Measurements from ENCODE around the gene SH3TC2. TPM values are rescaled to one million over a fixed set of nuclear protein-coding genes. Genes with fewer than 3 reads are reported as not detected.

Gene SH3TC2
- total and polyA plus RNA-seq, 2 of the 4 experiments (the other 2 are of a cell fraction), result 3.4 to 7.9 TPM

DNA sequence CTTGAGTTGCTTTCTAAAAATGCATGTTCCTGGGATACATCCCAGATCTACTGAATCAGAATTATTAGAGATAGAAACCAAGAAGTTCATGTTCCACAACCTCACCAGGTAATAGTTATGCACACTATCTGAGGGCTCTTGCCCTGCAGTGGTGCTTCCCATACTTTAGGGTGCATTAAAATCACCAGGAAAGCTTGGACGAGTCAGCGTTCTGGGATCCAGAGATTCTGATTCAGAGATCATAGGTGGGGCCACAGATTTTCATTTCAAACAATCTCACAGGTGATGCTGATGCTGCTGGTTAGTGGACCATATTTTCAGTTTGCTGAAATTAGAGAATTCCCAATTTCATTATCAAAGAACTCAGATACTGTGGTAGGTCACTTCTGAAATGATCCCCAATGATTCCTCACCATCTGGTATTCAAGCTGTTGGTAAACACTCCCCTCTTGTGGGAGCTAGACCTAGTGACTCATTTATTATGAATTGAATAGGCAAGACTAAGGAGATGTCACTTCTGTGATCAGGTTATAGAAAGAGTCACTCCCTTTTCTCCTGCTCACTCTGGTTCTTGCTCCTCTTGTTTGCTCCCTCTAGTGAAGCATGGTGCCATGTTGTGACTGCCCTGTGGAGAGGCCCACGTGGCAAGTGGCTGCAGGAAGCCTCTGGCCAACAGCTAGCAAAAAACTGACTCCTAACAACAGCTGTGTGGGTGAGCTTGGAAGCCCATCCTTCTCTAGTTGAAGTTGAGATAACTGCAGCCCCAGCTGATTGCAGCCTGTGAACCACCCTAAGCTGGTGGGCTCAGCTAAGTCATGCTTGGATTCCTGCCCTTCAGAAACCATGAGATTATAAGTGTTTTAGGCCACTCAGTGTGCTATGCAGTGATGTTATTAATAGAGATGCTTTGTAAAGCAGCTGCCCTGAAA, 59.8 kb downstream of the SH3TC2 start (continued):
- TF ChIP-seq FOS (IDR thresholded peaks at IDR 0.05; ENCODE audit: low read depth, low read length) (no peak), BHLHE40 (IDR thresholded peaks at IDR 0.05; ENCODE audit: low read depth, low read length) (0 out of 2 replicates have a peak, but pooled peaks have one; percentile 13), MAZ (IDR thresholded peaks at IDR 0.05; ENCODE audit: borderline replicate concordance, low read depth, low read length) (no peak)

DNA sequence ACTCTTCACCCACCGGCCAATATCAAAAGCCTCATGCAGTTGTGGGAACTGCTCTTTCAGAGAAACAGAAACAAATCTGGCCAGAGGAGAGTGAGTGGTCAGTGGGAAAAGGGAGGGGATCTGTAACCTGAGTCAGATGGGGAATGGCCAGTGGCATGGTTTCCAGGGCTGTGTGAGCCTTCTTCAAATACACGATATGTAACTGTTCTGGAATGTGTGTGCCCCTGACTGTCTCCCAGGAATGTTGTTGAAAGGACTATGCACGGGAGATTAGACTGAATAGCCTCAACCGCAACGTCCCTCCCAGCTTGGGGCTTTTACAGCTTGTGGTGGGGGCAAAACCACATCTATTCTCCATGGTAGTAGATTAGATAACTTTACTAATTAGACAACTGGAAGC, 60.8 kb downstream of the SH3TC2 start:
- H3K27me3 ChIP-seq (ENCODE audit: control insufficient read depth, insufficient read depth, low read length), result no peaks in the 10 kb centered on the region
- no TSS peak for BruUV-seq (replicated peaks)
- ATAC-seq (ENCODE audit: low read depth) (peak; percentile 91), DNase-seq (peak; percentile 100)
- CTCF ChIA-PET, result interaction anchor here (0.5 to 5.8 kb wide), 6 partner anchors 22 to 272 kb away, joined by 3 to 31 read pairs (median 4); no protein-coding TSS in a partner anchor
- intact Hi-C loops (cut with micrococcal nuclease) (loop anchor here (1.0 to 2.0 kb wide), 4 partner anchors 33 to 227 kb away; no protein-coding TSS in a partner anchor), in situ Hi-C loops (cut with MboI; ENCODE audit: low sequenced_read_pairs) (no loop called here), dilution Hi-C loops (cut with HindIII; ENCODE audit: low sequenced_read_pairs, unreplicated experiment) (no loop called here)
- H3K36me3 ChIP-seq (ENCODE audit: control insufficient read depth, insufficient read depth, low read length), result no peaks in the 10 kb centered on the region
- no CpG with 5 or more reads among the region's 5 CpGs for WGBS, 2 experiments (ENCODE audit: extremely low coverage in 2 of 2, insufficient read length in 1 of 2)
- H2BK20ac ChIP-seq (ENCODE audit: low read depth, low read length), result peak overlapping the region; percentile 26; the same call in 1 of the 2 replicates
- H4K5ac ChIP-seq (ENCODE audit: low read depth, low read length), result no peak overlapping the region
- no peaks in the 10 kb centered on the region for H3K79me1 ChIP-seq (ENCODE audit: low read depth in 1 of 2, low read length in 2 of 2)
- H3K9me3 ChIP-seq (ENCODE audit: control insufficient read depth, insufficient read depth, low read length), result no peaks in the 10 kb centered on the region
- no peak overlapping the region for H2AK9ac ChIP-seq (replicated peaks; ENCODE audit: low read depth, low read length, poor library complexity)
- H2BK15ac ChIP-seq (ENCODE audit: low read depth, low read length), result peak overlapping the region; percentile 37; the same call in 1 of the 3 replicates
- H3K23ac ChIP-seq (ENCODE audit: low read depth, low read length), result no peak overlapping the region
- H3K14ac ChIP-seq (replicated peaks; ENCODE audit: low read depth, low read length), result no peak overlapping the region
- no peak overlapping the region for H2AFZ ChIP-seq (replicated peaks; ENCODE audit: low read length, poor library complexity)
- peak overlapping the region; percentile 78 for H2BK5ac ChIP-seq (ENCODE audit: low read depth, low read length, poor library complexity, severe bottlenecking)
- peak overlapping the region; percentile 16; the same call in 1 of the 2 replicates for H3K4ac ChIP-seq (ENCODE audit: low read depth, low read length)
- no peaks in the 10 kb centered on the region for H4K20me1 ChIP-seq (ENCODE audit: insufficient read depth, low read length)
- H3K56ac ChIP-seq (ENCODE audit: extremely low read depth, insufficient read depth, low read length), result peak overlapping the region; percentile 48; the same call in 1 of the 2 replicates
- no peak overlapping the region; the same call in 1 of the 2 replicates for H3K27ac ChIP-seq (ENCODE audit: insufficient read depth, low read length)
- peak overlapping the region; percentile 74 for H2BK120ac ChIP-seq (ENCODE audit: low read depth, low read length)
- H3K4me1 ChIP-seq (ENCODE audit: control insufficient read depth, insufficient read depth, low read length), result peaks cover 29% of the 10 kb centered on the region
- no peak overlapping the region for H4K8ac ChIP-seq (ENCODE audit: low read depth in 2 of 2, low read length in 2 of 2)
- H3K9me1 ChIP-seq (ENCODE audit: insufficient read depth, low read length), result peaks cover 22% of the 10 kb centered on the region
- no peak overlapping the region; the same call in 1 of the 2 replicates for H3K18ac ChIP-seq (ENCODE audit: low read depth, low read length)
- H3K4me2 ChIP-seq (ENCODE audit: low read depth, low read length), result peak overlapping the region; percentile 58; the same call in 1 of the 2 replicates
- no peak overlapping the region for H3K9ac ChIP-seq (ENCODE audit: low read depth, low read length)
- H3K4me3 ChIP-seq (ENCODE audit: insufficient read depth, low read depth, low read length), result no peak overlapping the region
- H2AK5ac ChIP-seq (ENCODE audit: low read depth, low read length), result no peak overlapping the region
- H4K91ac ChIP-seq (ENCODE audit: insufficient read depth, low read depth, low read length), result 0 out of 2 replicates have a peak overlapping the region, but pooled peaks have one; percentile 30
- POLR2A ChIA-PET (ENCODE audit: unreplicated experiment), result no interaction called here
- TF ChIP-seq BHLHE40 (IDR thresholded peaks at IDR 0.05; ENCODE audit: low read depth, low read length), result peak; percentile 98
- peak; percentile 60; the same call in 1 of the 2 replicates for TF ChIP-seq POLR2A (IDR thresholded peaks at IDR 0.05; ENCODE audit: low read depth, low read length)
- TF ChIP-seq, protein P1, sequence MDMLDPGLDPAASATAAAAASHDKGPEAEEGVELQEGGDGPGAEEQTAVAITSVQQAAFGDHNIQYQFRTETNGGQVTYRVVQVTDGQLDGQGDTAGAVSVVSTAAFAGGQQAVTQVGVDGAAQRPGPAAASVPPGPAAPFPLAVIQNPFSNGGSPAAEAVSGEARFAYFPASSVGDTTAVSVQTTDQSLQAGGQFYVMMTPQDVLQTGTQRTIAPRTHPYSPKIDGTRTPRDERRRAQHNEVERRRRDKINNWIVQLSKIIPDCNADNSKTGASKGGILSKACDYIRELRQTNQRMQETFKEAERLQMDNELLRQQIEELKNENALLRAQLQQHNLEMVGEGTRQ (IDR thresholded peaks at IDR 0.05; ENCODE audit: low read depth, low read length), result no peak
- TF ChIP-seq, protein P2, sequence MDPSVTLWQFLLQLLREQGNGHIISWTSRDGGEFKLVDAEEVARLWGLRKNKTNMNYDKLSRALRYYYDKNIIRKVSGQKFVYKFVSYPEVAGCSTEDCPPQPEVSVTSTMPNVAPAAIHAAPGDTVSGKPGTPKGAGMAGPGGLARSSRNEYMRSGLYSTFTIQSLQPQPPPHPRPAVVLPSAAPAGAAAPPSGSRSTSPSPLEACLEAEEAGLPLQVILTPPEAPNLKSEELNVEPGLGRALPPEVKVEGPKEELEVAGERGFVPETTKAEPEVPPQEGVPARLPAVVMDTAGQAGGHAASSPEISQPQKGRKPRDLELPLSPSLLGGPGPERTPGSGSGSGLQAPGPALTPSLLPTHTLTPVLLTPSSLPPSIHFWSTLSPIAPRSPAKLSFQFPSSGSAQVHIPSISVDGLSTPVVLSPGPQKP (IDR thresholded peaks at IDR 0.05; ENCODE audit: borderline replicate concordance, low read depth, low read length), result no peak
- peak; percentile 34 for TF ChIP-seq RCOR1 (IDR thresholded peaks at IDR 0.05; ENCODE audit: insufficient replicate concordance, low read length)
- TF ChIP-seq RFX5 (IDR thresholded peaks at IDR 0.05; ENCODE audit: low read depth, low read length), result no peak
- peak; percentile 84 for TF ChIP-seq FOS (IDR thresholded peaks at IDR 0.05; ENCODE audit: low read depth, low read length)
- TF ChIP-seq NFE2L2 (IDR thresholded peaks at IDR 0.05; ENCODE audit: low read depth, low read length), result no peak
- TF ChIP-seq MAFK (IDR thresholded peaks at IDR 0.05; ENCODE audit: low read depth, low read length), result 0 out of 2 replicates have a peak, but pooled peaks have one; percentile 15
- peak; percentile 89 for TF ChIP-seq MAZ (IDR thresholded peaks at IDR 0.05; ENCODE audit: borderline replicate concordance, low read depth, low read length)
- peak; percentile 35; the same call in 1 of the 2 replicates for TF ChIP-seq CEBPB (IDR thresholded peaks at IDR 0.05; ENCODE audit: low read depth, low read length)

All from IMR-90 (cell line).